CD4-positive, alpha-beta T cell (primary cell): Measurements from ENCODE around the gene RDH8. TPM values are rescaled to one million over a fixed set of nuclear protein-coding genes. Genes with fewer than 3 reads are reported as not detected.

Experiments used
- ATAC-seq: fragments of 200-7000 bp; cut with Tn5 transposase; one replicate; pipeline ENCODE4 v1.10.0; 2022; ENCODE audit warnings: mild to moderate bottlenecking; ENCODE audit not compliant: poor library complexity
- CTCF ChIA-PET: fragments of 350-600 bp; sonication (Branson Sonifier 250); formaldehyde crosslinking; loops from one replicate; lab custom pipeline; 2021; ENCODE audit warnings: antibody characterized with exemption, inconsistent platforms; lab: Charles Lee
- POLR2A ChIA-PET: fragments of 350-600 bp; sonication (Branson Sonifier 250); formaldehyde crosslinking; loops from one replicate; lab custom pipeline; 2021; ENCODE audit warnings: antibody characterized with exemption, inconsistent platforms; lab: Charles Lee
- DNase-seq, 14 experiments: peaks; one replicate each; pipeline ENCODE4 v3.0.0-alpha.2; 2013 to 2020; ENCODE audit warnings: mixed read lengths in 2 of 14
- H3K27ac ChIP-seq, 2 donors: one replicate each; pipeline versions ENCODE4 v1.5.1 to v1.7.0; 2013; ENCODE audit warnings: low read length in 2 of 2, low read depth in 1 of 2, mild to moderate bottlenecking in 1 of 2
- H3K27me3 ChIP-seq, 2 experiments: 1 replicate in 1 of 2; 2 replicates in 1 of 2; pipeline versions ENCODE4 v1.6.1 to v1.7.0; 2013; ENCODE audit warnings: low read length in 2 of 2, control low read depth in 1 of 2, mild to moderate bottlenecking in 1 of 2, moderate library complexity in 1 of 2; ENCODE audit not compliant: insufficient read depth in 2 of 2, control insufficient read depth in 1 of 2
- H3K36me3 ChIP-seq: one replicate; pipeline ENCODE4 v1.6.1; 2013; ENCODE audit warnings: low read length, control low read depth; ENCODE audit not compliant: insufficient read depth
- H3K4me1 ChIP-seq: one replicate; pipeline ENCODE4 v1.6.1; 2013; ENCODE audit warnings: low read length, control low read depth; ENCODE audit not compliant: insufficient read depth
- H3K4me3 ChIP-seq: one replicate; pipeline ENCODE4 v1.5.1; 2013; ENCODE audit warnings: mild to moderate bottlenecking, low read length, moderate library complexity
- H3K9me3 ChIP-seq, 2 experiments: 1 replicate in 1 of 2; 2 replicates in 1 of 2; pipeline versions ENCODE4 v1.6.1 to v1.7.0; 2013; ENCODE audit warnings: low read length in 2 of 2, mild to moderate bottlenecking in 2 of 2, control low read depth in 1 of 2, moderate library complexity in 1 of 2; ENCODE audit not compliant: control insufficient read depth in 1 of 2, insufficient read depth in 1 of 2
- H3K27ac Mint-ChIP-seq: one replicate; pipeline ENCODE4 v1.8.0; 2020; ENCODE audit warnings: mixed read lengths
- H3K27me3 Mint-ChIP-seq: one replicate; pipeline ENCODE4 v1.8.0; 2021; ENCODE audit warnings: mixed read lengths
- H3K36me3 Mint-ChIP-seq: one replicate; pipeline ENCODE4 v1.8.0; 2021; ENCODE audit warnings: low read depth, mixed read lengths
- H3K4me1 Mint-ChIP-seq: one replicate; pipeline ENCODE4 v1.8.0; 2021; ENCODE audit warnings: low read depth, mixed read lengths
- H3K4me3 Mint-ChIP-seq: one replicate; pipeline ENCODE4 v1.8.0; 2020; ENCODE audit warnings: mild to moderate bottlenecking, mixed read lengths
- H3K9me3 Mint-ChIP-seq: one replicate; pipeline ENCODE4 v1.8.0; 2020; ENCODE audit warnings: mixed read lengths
- intact Hi-C, 2 experiments: fragments of 100-400 bp; cut with DNase I in 1 of 2; cut with micrococcal nuclease in 1 of 2; formaldehyde crosslinking; loops; one replicate each; pipeline versions ENCODE4 v1.15.1 to v1.9.0; 2023 to 2025; cut with DNase I, micrococcal nuclease
- total RNA-seq, 174 experiments: library from RNA in 2 of 174; stranded (reverse) in 2 of 174; gene quantifications; one replicate each; pipeline ENCODE4 v1.2.3 and lab custom pipeline; 2021 to 2026
- TF ChIP-seq, protein P1 (sequence below): fragments of 200-600 bp; IDR thresholded peaks from one replicate; pipeline ENCODE4 v1.8.0; 2022; ENCODE audit warnings: antibody characterized with exemption, mild to moderate bottlenecking

Gene RDH8
- total RNA-seq, 2 experiments from 2014 or later: not detected

DNA sequence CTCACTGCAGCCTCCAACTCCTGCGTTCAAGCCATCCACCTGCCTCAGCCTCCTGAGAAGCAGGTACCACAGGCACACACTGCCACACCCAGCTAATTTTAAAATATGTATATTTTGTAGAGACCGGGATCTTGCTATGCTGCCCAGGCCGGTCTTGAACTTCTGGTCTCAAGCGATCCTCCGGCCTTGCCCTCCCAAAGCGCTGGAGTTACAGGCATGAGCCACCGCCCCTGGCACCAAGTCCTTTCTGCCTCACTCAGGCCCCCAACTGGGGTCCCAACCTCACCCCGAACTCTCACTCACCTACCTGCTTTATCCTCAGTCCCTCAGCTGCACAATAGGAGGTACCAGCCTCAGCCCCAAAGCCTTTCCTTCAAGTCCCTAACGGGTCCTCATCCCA, 2.3 kb upstream of the RDH8 start:
- intact Hi-C loops: no loop called here
- no peak overlapping the region for H3K27ac ChIP-seq
- no peak for ATAC-seq
- TF ChIP-seq, protein P1, sequence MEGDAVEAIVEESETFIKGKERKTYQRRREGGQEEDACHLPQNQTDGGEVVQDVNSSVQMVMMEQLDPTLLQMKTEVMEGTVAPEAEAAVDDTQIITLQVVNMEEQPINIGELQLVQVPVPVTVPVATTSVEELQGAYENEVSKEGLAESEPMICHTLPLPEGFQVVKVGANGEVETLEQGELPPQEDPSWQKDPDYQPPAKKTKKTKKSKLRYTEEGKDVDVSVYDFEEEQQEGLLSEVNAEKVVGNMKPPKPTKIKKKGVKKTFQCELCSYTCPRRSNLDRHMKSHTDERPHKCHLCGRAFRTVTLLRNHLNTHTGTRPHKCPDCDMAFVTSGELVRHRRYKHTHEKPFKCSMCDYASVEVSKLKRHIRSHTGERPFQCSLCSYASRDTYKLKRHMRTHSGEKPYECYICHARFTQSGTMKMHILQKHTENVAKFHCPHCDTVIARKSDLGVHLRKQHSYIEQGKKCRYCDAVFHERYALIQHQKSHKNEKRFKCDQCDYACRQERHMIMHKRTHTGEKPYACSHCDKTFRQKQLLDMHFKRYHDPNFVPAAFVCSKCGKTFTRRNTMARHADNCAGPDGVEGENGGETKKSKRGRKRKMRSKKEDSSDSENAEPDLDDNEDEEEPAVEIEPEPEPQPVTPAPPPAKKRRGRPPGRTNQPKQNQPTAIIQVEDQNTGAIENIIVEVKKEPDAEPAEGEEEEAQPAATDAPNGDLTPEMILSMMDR: no peak
- H3K4me3 ChIP-seq: no peak overlapping the region
- ChIA-PET CTCF (no interaction called here), POLR2A (no interaction called here)
- no peak overlapping the region for H3K4me3 Mint-ChIP-seq
- peaks cover 43% of the 10 kb centered on the region for H3K4me1 ChIP-seq
- DNase-seq: no peak
- peaks cover 52 to 64% of the 10 kb centered on the region in 2 experiments for H3K27me3 ChIP-seq
- H3K9me3 Mint-ChIP-seq: no peaks in the 10 kb centered on the region
- peaks cover 11% of the 10 kb centered on the region for H3K4me1 Mint-ChIP-seq
- no peaks in the 10 kb centered on the region for H3K36me3 ChIP-seq
- peaks cover 68% of the 10 kb centered on the region for H3K27me3 Mint-ChIP-seq
- H3K27ac Mint-ChIP-seq: no peak overlapping the region
- H3K36me3 Mint-ChIP-seq: no peaks in the 10 kb centered on the region
- peaks cover 0 to 20% of the 10 kb centered on the region in 2 experiments for H3K9me3 ChIP-seq

DNA sequence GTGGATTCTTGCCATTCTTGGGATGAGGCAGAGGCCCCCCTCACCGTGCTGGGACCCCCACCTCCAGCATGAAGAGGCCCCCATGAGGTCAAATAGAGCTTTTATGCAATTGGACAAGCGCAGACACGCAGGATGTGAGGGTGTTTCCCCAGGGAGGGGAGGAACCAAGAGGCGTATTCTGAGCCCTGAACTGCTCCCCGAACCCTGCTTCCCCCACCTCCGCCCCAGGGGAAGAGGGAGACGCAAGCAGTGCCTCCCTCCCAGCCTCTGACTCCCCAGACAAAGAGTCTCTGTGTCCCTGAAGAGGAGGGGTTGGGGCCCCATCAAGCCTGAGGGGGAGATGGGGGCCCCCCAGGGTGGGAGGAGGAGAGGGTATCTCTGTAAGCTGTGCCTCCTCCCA, 1.3 kb upstream of the RDH8 start:
- Histone ChIP-seq H3K27me3 (peaks cover 44 to 57% of the 10 kb centered on the region in 2 experiments), H3K4me3 (no peak overlapping the region), H3K36me3 (no peaks in the 10 kb centered on the region), H3K4me1 (peaks cover 32% of the 10 kb centered on the region), H3K27ac (no peak overlapping the region), H3K9me3 (peaks cover 0 to 20% of the 10 kb centered on the region in 2 experiments)
- intact Hi-C loops: no loop called here
- ChIA-PET POLR2A (no interaction called here), CTCF (no interaction called here)
- DNase-seq (no peak), ATAC-seq (no peak)
- TF ChIP-seq, protein P1: no peak
- no peaks in the 10 kb centered on the region for H3K36me3 Mint-ChIP-seq
- H3K27ac Mint-ChIP-seq: no peak overlapping the region
- H3K4me1 Mint-ChIP-seq: peaks cover 11% of the 10 kb centered on the region
- H3K9me3 Mint-ChIP-seq: no peaks in the 10 kb centered on the region
- H3K4me3 Mint-ChIP-seq: no peak overlapping the region
- H3K27me3 Mint-ChIP-seq: peaks cover 64% of the 10 kb centered on the region

DNA sequence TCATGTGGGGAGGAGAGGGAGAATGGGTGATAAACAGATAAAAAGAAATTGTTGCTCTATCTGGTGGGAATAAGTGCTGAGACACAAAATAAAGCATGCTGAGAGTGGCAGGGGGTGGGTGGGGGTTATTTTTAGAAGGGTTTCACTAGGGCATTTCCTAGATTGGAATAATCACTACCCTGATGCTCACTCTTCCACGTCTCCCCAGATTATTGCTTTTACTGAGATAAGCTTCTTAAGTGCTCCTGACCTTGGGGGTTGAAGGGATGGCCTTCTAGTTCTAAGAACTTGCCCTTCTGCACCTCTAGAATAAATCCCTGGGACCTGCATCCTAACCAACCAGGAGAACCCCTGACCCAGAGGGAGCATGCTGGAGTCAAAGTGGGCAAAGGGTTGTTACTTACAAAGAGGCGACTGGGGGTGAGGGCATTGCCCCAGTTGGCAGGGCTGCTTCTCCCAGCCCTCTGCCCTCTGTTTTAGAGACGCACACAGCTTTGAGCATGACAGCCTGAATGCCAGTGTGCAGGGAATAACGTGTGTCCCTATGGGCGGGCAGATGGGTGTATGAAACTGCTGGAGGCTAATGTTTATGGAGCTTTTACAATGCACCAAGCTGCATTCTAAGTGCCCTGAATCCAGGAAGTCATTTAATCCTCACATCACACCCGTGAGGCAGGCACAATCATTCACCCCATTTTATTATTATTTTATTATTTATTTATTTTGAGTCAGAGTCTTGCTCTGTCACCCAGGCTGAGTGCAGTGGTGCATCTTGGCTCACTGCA, 743 bp downstream of the RDH8 start:
- no peak for ATAC-seq
- ChIA-PET CTCF (interaction anchor here (1.0 kb wide), 1 partner anchor 14 kb away, joined by 3 read pairs; no protein-coding TSS in a partner anchor), POLR2A (no interaction called here)
- H3K4me1 ChIP-seq: peaks cover 12% of the 10 kb centered on the region
- H3K27ac ChIP-seq: no peak overlapping the region
- Mint-ChIP-seq H3K4me3 (no peak overlapping the region), H3K4me1 (peaks cover 7% of the 10 kb centered on the region), H3K27me3 (peaks cover 46% of the 10 kb centered on the region), H3K27ac (no peak overlapping the region), H3K9me3 (no peaks in the 10 kb centered on the region), H3K36me3 (no peaks in the 10 kb centered on the region)
- peaks cover 0 to 15% of the 10 kb centered on the region in 2 experiments for H3K9me3 ChIP-seq
- H3K36me3 ChIP-seq: no peaks in the 10 kb centered on the region
- no peak overlapping the region for H3K4me3 ChIP-seq
- TF ChIP-seq, protein P1: no peak
- intact Hi-C loops: no loop called here
- H3K27me3 ChIP-seq: peaks cover 28 to 37% of the 10 kb centered on the region in 2 experiments
- DNase-seq: no peak
